ENCODE data around the gene PCDHGB3. TPM values are rescaled to one million over a fixed set of nuclear protein-coding genes. Genes with fewer than 3 reads are reported as not detected.
"Not testable (repeated sequence)": the region's sequence is repeated elsewhere in the genome, so short reads cannot be mapped to it uniquely, and the experiment has no call there.

Gene PCDHGB3
- polyA plus RNA-seq, 4 donors = 1.5 to 2.8 (median 2.3) TPM

- no peak for DNase-seq (ENCODE audit: low read depth in 4 of 4, low spot score in 3 of 4)
Observed at GRCh38 chr5:141389153-141390042, 19.4 kb downstream of the PCDHGB3 start.

- no peak for DNase-seq (ENCODE audit: low read depth in 4 of 4, low spot score in 3 of 4)
Observed at GRCh38 chr5:141392429-141393198, 22.6 kb downstream of the PCDHGB3 start, which contains the start of gene PCDHGA8. Gene PCDHGA8 (plus strand): TSS chr5:141392633. CDS start chr5:141392814, 181 bp downstream.

- DNase-seq (ENCODE audit: low read depth in 4 of 4, low spot score in 3 of 4) = no peak
Observed at GRCh38 chr5:141393267-141393666, 23.2 kb downstream of the PCDHGB3 start.

GRCh38 chr5:141394401-141395187, 24.6 kb downstream of the PCDHGB3 start:
- not testable (repeated sequence) for DNase-seq (ENCODE audit: low read depth in 4 of 4, low spot score in 3 of 4)

GRCh38 chr5:141397756-141398551, 27.9 kb downstream of the PCDHGB3 start, which contains the start of gene PCDHGB5:
Gene PCDHGB5 (plus strand): TSS chr5:141397947. CDS start chr5:141398128, 181 bp downstream.
- not testable (repeated sequence) for DNase-seq (ENCODE audit: low read depth in 4 of 4, low spot score in 3 of 4)

GRCh38 chr5:141398608-141399007, 28.6 kb downstream of the PCDHGB3 start:
- no peak for DNase-seq (ENCODE audit: low read depth in 4 of 4, low spot score in 3 of 4)

- DNase-seq (ENCODE audit: low read depth in 4 of 4, low spot score in 3 of 4) = no peak
Observed at GRCh38 chr5:141399555-141400258, 29.7 kb downstream of the PCDHGB3 start.

- no peak for DNase-seq (ENCODE audit: low read depth in 4 of 4, low spot score in 3 of 4)
Observed at GRCh38 chr5:141402553-141403243, 32.7 kb downstream of the PCDHGB3 start, which contains the start of gene PCDHGA9. Gene PCDHGA9 (plus strand): TSS chr5:141402778. CDS start chr5:141402953, 175 bp downstream.

- no peak for DNase-seq (ENCODE audit: low read depth in 4 of 4, low spot score in 3 of 4)
Observed at GRCh38 chr5:141403387-141403786, 33.3 kb downstream of the PCDHGB3 start.

- DNase-seq (ENCODE audit: low read depth in 4 of 4, low spot score in 3 of 4) = not testable (repeated sequence)
Observed at GRCh38 chr5:141407790-141408505, 37.9 kb downstream of the PCDHGB3 start, which contains the start of gene PCDHGB6. Gene PCDHGB6 (plus strand): TSS chr5:141408021. CDS start chr5:141408203, 182 bp downstream.

GRCh38 chr5:141409598-141410306, 39.7 kb downstream of the PCDHGB3 start:
- no peak for DNase-seq (ENCODE audit: low read depth in 4 of 4, low spot score in 3 of 4)

- DNase-seq (ENCODE audit: low read depth in 4 of 4, low spot score in 3 of 4) = no peak
Observed at GRCh38 chr5:141411575-141411974, 41.5 kb downstream of the PCDHGB3 start.

GRCh38 chr5:141412854-141413539, 43.0 kb downstream of the PCDHGB3 start, which contains the start of gene PCDHGA10:
Gene PCDHGA10 (plus strand): TSS chr5:141412987. CDS start chr5:141413176, 189 bp downstream.
- DNase-seq (ENCODE audit: low read depth in 4 of 4, low spot score in 3 of 4) = no peak

- DNase-seq (ENCODE audit: low read depth in 4 of 4, low spot score in 3 of 4) = no peak
Observed at GRCh38 chr5:141413540-141414069, 43.6 kb downstream of the PCDHGB3 start.

- DNase-seq (ENCODE audit: low read depth in 4 of 4, low spot score in 3 of 4) = not testable (repeated sequence)
Observed at GRCh38 chr5:141414548-141415274, 44.7 kb downstream of the PCDHGB3 start.
